ENCODE data around the gene THAP11. TPM values are rescaled to one million over a fixed set of nuclear protein-coding genes. Genes with fewer than 3 reads are reported as not detected.
"Not testable (repeated sequence)": the region's sequence is repeated elsewhere in the genome, so short reads cannot be mapped to it uniquely, and the experiment has no call there.

THAP11 gene
- total and polyA plus RNA-seq, 4 donors = 22.4 to 39.7 (median 33.1) TPM

DNA sequence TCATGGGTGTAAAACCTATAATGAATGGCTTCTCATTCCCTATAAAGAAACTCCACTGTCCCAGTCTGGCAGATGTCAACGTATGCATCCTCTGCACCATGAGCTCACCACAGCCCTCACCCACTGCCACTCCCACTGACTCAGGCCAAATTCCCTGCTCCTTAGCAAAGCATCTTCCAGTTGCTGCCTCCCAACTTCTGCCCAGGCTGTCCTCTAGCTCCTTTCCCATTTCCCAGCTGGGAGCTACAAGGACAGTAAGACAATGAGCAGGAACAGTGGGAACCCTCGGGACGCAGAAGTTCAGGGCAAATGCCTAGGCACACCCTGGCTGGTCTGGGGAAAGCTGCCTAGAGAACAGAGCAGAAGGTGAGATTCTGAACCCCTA is 9.1 kb upstream of the THAP11 start:
- H3K27ac ChIP-seq (ENCODE audit: low read depth, low read length) = peak overlapping the region; percentile 26
- H3K27me3 ChIP-seq (ENCODE audit: control insufficient read depth, insufficient read depth, low read length) = no peaks in the 10 kb centered on the region
- WGBS (ENCODE audit: insufficient coverage) = 4% methylated on average over 3 of the region's 3 CpGs

DNA sequence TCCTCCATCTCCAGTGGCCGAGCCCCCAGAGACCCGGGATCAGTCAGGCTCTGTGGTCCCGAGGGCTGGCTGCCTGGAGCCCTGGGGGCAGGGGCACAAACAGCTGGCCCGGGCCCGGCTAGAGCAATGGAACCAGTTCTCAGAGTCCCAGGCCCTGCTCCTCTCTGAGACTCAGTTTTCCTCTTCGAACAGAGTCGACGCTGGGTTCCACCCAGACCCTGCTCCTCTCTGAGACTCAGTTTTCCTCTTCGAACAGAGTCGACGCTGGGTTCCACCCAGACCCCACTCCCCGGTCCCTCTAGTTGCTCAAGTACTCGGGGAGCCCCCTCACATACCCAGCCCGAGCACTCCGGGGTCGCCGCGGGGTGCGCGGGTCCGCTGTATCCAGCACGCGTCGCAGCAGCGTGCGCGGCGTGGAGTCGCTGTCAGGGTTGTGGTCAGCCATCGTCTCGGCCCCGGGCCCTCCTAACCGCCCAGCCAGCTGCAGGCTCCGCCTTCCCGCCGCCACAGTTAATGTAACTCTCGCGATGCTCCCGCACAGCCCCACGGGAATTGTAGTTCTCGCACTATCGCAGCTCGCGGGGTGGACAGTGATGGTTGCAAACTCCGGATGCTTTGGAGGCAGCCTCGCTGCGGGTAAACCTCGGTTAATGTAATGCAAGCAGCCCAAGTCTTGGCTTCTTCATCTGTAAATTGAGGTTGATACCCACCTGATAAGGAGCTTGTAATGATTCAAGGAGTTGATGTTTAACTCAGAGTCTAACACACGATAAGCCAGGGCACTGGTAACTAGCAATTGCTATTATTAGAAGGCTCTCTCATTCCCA is 8.5 kb upstream of the THAP11 start:
- no peaks in the 10 kb centered on the region for H3K27me3 ChIP-seq (ENCODE audit: control insufficient read depth, insufficient read depth, low read length)

More for the DNA sequence above, 9.1 kb upstream of the THAP11 start:
- H3K36me3 ChIP-seq (ENCODE audit: control insufficient read depth, insufficient read depth, low read length) = peaks cover 42% of the 10 kb centered on the region
- H3K4me1 ChIP-seq (ENCODE audit: control insufficient read depth, insufficient read depth, low read length) = peaks cover 15% of the 10 kb centered on the region
- peak in 1 of 6 donors; percentile 5 for DNase-seq (ENCODE audit: low read depth in 4 of 6, low spot score in 6 of 6)
- H3K9me3 ChIP-seq (ENCODE audit: control insufficient read depth, insufficient read depth, low read length) = no peaks in the 10 kb centered on the region
- H3K4me3 ChIP-seq (ENCODE audit: low read depth, low read length) = peak overlapping the region; percentile 71

DNA sequence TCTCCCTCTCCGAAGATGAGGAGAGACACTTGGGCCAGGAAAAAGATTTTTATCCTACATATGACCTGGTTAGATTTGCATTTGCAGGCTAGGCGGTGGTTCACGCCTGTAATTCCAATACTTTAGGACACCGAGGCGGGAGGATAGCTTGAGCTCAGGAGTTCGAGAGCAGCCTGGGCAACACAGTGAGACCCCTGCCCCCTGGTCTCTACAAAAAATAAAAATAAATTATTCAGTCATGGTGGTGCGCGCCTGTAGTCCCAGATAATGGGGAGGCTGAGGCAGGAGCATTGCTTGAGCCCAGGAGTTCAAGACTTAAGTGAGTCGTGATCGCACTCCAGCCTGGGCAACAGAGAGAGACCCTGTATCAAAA is 7.9 kb upstream of the THAP11 start:
- Histone ChIP-seq H3K27me3 (ENCODE audit: control insufficient read depth, insufficient read depth, low read length) (no peaks in the 10 kb centered on the region), H3K4me3 (ENCODE audit: low read depth, low read length) (peak overlapping the region; percentile 71), H3K9me3 (ENCODE audit: control insufficient read depth, insufficient read depth, low read length) (no peaks in the 10 kb centered on the region), H3K36me3 (ENCODE audit: control insufficient read depth, insufficient read depth, low read length) (peaks cover 30% of the 10 kb centered on the region), H3K4me1 (ENCODE audit: control insufficient read depth, insufficient read depth, low read length) (peaks cover 15% of the 10 kb centered on the region), H3K27ac (ENCODE audit: low read depth, low read length) (no peak overlapping the region)
- WGBS (ENCODE audit: insufficient coverage) = no CpG with 5 or more reads among the region's 10 CpGs
- DNase-seq (ENCODE audit: low read depth in 4 of 6, low spot score in 6 of 6) = no peak

More for the DNA sequence above, 8.5 kb upstream of the THAP11 start:
- H3K27ac ChIP-seq (ENCODE audit: low read depth, low read length) = peak overlapping the region; percentile 26
- H3K4me3 ChIP-seq (ENCODE audit: low read depth, low read length) = peak overlapping the region; percentile 71
- peaks cover 36% of the 10 kb centered on the region for H3K36me3 ChIP-seq (ENCODE audit: control insufficient read depth, insufficient read depth, low read length)
- 0% methylated on average over 47 of the region's 49 CpGs for WGBS (ENCODE audit: insufficient coverage)
- peak; percentile 85 to 98 (median 90) for DNase-seq (ENCODE audit: low read depth in 4 of 6, low spot score in 6 of 6)
- no peaks in the 10 kb centered on the region for H3K9me3 ChIP-seq (ENCODE audit: control insufficient read depth, insufficient read depth, low read length)
- peaks cover 15% of the 10 kb centered on the region for H3K4me1 ChIP-seq (ENCODE audit: control insufficient read depth, insufficient read depth, low read length)

DNA sequence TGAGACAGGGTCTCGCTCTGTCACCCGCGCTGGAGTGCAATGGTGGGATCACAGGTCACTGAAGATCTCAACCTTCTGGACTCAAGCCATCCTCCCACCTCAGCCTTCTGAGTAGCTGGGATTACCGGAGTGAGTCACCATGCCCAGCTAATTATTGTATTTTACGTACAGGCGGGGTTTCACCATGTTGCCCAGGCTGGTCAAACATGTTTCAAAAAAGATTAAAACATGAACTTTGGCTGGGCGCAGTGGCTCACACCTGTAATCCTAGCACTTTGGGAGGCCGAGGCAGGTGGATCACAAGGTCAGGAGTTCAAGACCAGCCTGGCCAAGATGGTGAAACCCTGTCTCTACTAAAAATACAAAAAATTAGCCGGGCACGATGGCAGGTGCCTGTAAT is 4.9 kb upstream of the THAP11 start:
- H3K4me1 ChIP-seq (ENCODE audit: control insufficient read depth, insufficient read depth, low read length) = peaks cover 21% of the 10 kb centered on the region
- H3K27ac ChIP-seq (ENCODE audit: low read depth, low read length); H3K27me3 ChIP-seq (ENCODE audit: control insufficient read depth, insufficient read depth, low read length); H3K9me3 ChIP-seq (ENCODE audit: control insufficient read depth, insufficient read depth, low read length); DNase-seq (ENCODE audit: low read depth in 4 of 6, low spot score in 6 of 6); H3K36me3 ChIP-seq (ENCODE audit: control insufficient read depth, insufficient read depth, low read length); H3K4me3 ChIP-seq (ENCODE audit: low read depth, low read length): not testable (repeated sequence)
- WGBS (ENCODE audit: insufficient coverage) = 98% methylated on average over 7 of the region's 10 CpGs

DNA sequence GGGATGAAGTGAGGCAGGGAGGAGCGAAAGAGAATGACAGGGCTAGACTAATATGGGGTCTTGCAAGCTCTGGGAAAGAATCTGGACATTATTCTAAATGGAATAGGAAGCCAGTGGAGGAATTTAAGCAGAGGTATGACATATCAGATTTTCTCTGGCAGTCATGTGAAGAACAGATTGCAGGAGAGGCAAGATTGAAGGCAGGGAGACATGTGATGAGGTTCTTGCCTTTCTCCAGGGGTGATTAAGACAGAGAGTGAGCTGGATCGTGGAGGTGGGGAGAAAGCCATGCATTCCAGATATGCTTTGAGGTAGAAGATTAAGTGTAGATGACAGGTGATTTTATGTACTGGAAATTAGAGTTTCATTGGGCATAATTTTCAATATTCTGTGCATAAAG is 4.3 kb upstream of the THAP11 start:
- no peak for DNase-seq (ENCODE audit: low read depth in 4 of 6, low spot score in 6 of 6)
- H3K36me3 ChIP-seq (ENCODE audit: control insufficient read depth, insufficient read depth, low read length) = no peaks in the 10 kb centered on the region
- H3K27me3 ChIP-seq (ENCODE audit: control insufficient read depth, insufficient read depth, low read length) = no peaks in the 10 kb centered on the region
- WGBS (ENCODE audit: insufficient coverage) = 94% methylated on average over 2 of the region's 2 CpGs
- peaks cover 19% of the 10 kb centered on the region for H3K4me1 ChIP-seq (ENCODE audit: control insufficient read depth, insufficient read depth, low read length)
- no peak overlapping the region for H3K27ac ChIP-seq (ENCODE audit: low read depth, low read length)
- no peaks in the 10 kb centered on the region for H3K9me3 ChIP-seq (ENCODE audit: control insufficient read depth, insufficient read depth, low read length)
- no peak overlapping the region for H3K4me3 ChIP-seq (ENCODE audit: low read depth, low read length)

DNA sequence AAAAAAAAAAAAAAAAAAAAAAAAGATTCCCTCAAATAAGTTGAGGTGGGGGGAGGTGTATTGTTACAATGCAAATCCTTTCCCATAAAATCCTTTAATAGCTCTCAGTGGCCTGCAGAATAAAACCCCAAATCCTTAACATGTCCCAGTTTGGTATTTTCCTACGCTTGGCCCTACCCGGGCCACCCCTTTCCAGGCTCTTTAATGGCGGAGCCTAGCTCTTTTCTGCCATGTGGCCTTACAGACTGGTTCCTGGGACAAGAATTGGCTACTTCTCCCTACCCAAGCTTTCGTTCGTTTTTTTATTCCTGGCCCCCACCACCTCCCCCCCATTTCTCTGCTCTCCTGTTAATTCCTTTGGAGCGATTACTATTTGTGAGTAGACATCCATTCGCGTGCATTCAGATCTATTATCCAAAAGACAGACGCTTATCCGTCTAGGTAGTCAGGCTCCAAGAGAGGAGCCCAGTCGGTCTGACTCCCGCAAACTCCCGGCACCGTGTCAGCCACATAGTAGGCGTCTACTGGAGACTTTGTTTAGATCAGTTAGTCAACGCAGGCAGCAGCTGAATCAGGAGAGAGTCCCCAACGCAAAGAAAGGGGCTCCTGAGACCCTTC is 813 bp upstream of the THAP11 start:
- 40% methylated on average over 14 of the region's 17 CpGs for WGBS (ENCODE audit: insufficient coverage)
- no peaks in the 10 kb centered on the region for H3K36me3 ChIP-seq (ENCODE audit: control insufficient read depth, insufficient read depth, low read length)
- H3K27ac ChIP-seq (ENCODE audit: low read depth, low read length) = peak overlapping the region; percentile 100
- peaks cover 40% of the 10 kb centered on the region for H3K4me1 ChIP-seq (ENCODE audit: control insufficient read depth, insufficient read depth, low read length)
- no peaks in the 10 kb centered on the region for H3K27me3 ChIP-seq (ENCODE audit: control insufficient read depth, insufficient read depth, low read length)
- no peak for DNase-seq (ENCODE audit: low read depth in 4 of 6, low spot score in 6 of 6)
- no peaks in the 10 kb centered on the region for H3K9me3 ChIP-seq (ENCODE audit: control insufficient read depth, insufficient read depth, low read length)
- H3K4me3 ChIP-seq (ENCODE audit: low read depth, low read length) = peak overlapping the region; percentile 98

DNA sequence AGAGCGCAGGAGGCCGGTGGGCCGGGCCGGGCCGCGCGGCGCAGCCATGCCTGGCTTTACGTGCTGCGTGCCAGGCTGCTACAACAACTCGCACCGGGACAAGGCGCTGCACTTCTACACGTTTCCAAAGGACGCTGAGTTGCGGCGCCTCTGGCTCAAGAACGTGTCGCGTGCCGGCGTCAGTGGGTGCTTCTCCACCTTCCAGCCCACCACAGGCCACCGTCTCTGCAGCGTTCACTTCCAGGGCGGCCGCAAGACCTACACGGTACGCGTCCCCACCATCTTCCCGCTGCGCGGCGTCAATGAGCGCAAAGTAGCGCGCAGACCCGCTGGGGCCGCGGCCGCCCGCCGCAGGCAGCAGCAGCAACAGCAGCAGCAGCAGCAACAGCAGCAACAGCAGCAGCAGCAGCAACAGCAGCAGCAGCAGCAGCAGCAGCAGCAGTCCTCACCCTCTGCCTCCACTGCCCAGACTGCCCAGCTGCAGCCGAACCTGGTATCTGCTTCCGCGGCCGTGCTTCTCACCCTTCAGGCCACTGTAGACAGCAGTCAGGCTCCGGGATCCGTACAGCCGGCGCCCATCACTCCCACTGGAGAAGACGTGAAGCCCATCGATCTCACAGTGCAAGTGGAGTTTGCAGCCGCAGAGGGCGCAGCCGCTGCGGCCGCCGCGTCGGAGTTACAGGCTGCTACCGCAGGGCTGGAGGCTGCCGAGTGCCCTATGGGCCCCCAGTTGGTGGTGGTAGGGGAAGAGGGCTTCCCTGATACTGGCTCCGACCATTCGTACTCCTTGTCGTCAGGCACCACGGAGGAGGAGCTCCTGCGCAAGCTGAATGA is 606 bp downstream of the THAP11 start:
- peak overlapping the region; percentile 85 for H3K27ac ChIP-seq (ENCODE audit: low read depth, low read length)
- no peaks in the 10 kb centered on the region for H3K27me3 ChIP-seq (ENCODE audit: control insufficient read depth, insufficient read depth, low read length)
- H3K36me3 ChIP-seq (ENCODE audit: control insufficient read depth, insufficient read depth, low read length) = no peaks in the 10 kb centered on the region
- H3K9me3 ChIP-seq (ENCODE audit: control insufficient read depth, insufficient read depth, low read length) = no peaks in the 10 kb centered on the region
- H3K4me1 ChIP-seq (ENCODE audit: control insufficient read depth, insufficient read depth, low read length) = peaks cover 46% of the 10 kb centered on the region
- DNase-seq (ENCODE audit: low read depth in 4 of 6, low spot score in 6 of 6) = peak in 3 of 6 donors; percentile 26 to 81 (median 74)
- WGBS (ENCODE audit: insufficient coverage) = under 1% methylated on average over 67 of the region's 67 CpGs
- H3K4me3 ChIP-seq (ENCODE audit: low read depth, low read length) = peak overlapping the region; percentile 72

DNA sequence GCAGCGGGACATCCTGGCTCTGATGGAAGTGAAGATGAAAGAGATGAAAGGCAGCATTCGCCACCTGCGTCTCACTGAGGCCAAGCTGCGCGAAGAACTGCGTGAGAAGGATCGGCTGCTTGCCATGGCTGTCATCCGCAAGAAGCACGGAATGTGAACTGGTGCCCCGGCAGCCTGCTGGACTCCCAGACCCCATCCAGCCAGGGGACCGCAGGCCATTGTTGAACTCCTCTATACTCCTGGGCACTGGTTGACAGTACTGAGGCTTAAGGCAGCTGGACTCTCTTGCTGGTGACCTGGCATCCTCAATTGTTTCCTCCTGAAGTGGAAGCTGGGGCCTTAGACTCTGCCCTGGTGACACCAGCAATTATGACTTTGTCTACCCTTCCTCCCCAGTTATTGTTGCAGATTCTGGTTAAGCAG is 1.2 kb downstream of the THAP11 start:
- Histone ChIP-seq H3K27me3 (ENCODE audit: control insufficient read depth, insufficient read depth, low read length) (no peaks in the 10 kb centered on the region), H3K9me3 (ENCODE audit: control insufficient read depth, insufficient read depth, low read length) (no peaks in the 10 kb centered on the region), H3K27ac (ENCODE audit: low read depth, low read length) (peak overlapping the region; percentile 85), H3K4me3 (ENCODE audit: low read depth, low read length) (peak overlapping the region; percentile 72), H3K36me3 (ENCODE audit: control insufficient read depth, insufficient read depth, low read length) (peaks cover 2% of the 10 kb centered on the region), H3K4me1 (ENCODE audit: control insufficient read depth, insufficient read depth, low read length) (peaks cover 52% of the 10 kb centered on the region)
- WGBS (ENCODE audit: insufficient coverage) = 1% methylated on average over 11 of the region's 11 CpGs
- peak in 1 of 6 donors; percentile 66 for DNase-seq (ENCODE audit: low read depth in 4 of 6, low spot score in 6 of 6)

DNA sequence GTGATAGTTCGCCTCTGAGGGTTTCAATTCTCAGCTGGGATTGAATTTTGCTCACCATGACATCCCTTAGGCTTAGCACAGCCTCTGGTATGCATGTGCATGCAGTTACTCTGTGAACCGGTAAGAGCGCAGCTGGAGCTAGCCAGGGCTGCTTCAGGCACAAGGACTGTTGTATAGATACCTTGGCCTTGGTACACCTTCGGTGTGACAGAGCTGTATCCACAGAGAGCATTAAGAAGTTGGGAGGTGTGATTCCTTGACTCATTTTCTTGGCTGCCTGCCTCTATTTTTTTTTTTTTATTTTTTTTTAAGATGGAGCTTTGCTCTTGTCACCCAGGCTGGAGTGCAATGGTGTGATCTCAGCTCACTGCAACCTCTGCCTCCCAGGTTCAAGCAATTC is 2.4 kb downstream of the THAP11 start:
- no peaks in the 10 kb centered on the region for H3K9me3 ChIP-seq (ENCODE audit: control insufficient read depth, insufficient read depth, low read length)
- WGBS (ENCODE audit: insufficient coverage) = 68% methylated on average over 3 of the region's 4 CpGs
- H3K27me3 ChIP-seq (ENCODE audit: control insufficient read depth, insufficient read depth, low read length) = no peaks in the 10 kb centered on the region
- peaks cover 54% of the 10 kb centered on the region for H3K4me1 ChIP-seq (ENCODE audit: control insufficient read depth, insufficient read depth, low read length)
- no peak for DNase-seq (ENCODE audit: low read depth in 4 of 6, low spot score in 6 of 6)
- no peak overlapping the region for H3K4me3 ChIP-seq (ENCODE audit: low read depth, low read length)
- peaks cover 5% of the 10 kb centered on the region for H3K36me3 ChIP-seq (ENCODE audit: control insufficient read depth, insufficient read depth, low read length)
- H3K27ac ChIP-seq (ENCODE audit: low read depth, low read length) = no peak overlapping the region

Measured in spinal cord (tissue), 10 donors.